Measurements from ENCODE around the gene TMEM120B. TPM values are rescaled to one million over a fixed set of nuclear protein-coding genes. Genes with fewer than 3 reads are reported as not detected.

Gene TMEM120B
- total RNA-seq, 1 experiment from 2014 or later, result 20.5 TPM

DNA sequence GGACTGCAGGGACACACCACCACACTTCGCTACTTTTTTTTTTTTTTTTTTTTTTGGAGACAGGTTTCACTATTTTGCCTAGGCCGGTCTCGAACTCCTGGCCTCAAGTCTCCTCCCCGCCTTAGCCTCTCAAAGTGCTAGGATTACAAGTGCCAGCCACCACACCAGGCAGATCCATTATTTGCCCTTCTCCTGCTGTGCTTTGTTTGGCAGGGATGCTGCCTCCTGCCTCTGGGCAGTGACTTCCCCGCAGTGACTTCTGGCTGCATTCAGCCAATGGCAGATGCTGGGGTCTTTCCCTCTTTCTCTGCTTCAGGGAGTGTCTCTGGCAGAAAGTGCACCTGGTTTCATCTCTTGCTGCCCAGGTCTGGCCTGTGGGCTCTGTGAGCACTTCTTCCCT is 36.4 kb upstream of the TMEM120B start (continued):
- no peak for TF ChIP-seq SP1 (IDR thresholded peaks at IDR 0.05; ENCODE audit: low read depth)
- no peak for TF ChIP-seq ZNF274 (IDR thresholded peaks at IDR 0.05; ENCODE audit: low read depth, low read length)
- no peak for TF ChIP-seq CBX3 (IDR thresholded peaks at IDR 0.05; ENCODE audit: low read depth)
- no peak for TF ChIP-seq JUND (IDR thresholded peaks at IDR 0.05)

DNA sequence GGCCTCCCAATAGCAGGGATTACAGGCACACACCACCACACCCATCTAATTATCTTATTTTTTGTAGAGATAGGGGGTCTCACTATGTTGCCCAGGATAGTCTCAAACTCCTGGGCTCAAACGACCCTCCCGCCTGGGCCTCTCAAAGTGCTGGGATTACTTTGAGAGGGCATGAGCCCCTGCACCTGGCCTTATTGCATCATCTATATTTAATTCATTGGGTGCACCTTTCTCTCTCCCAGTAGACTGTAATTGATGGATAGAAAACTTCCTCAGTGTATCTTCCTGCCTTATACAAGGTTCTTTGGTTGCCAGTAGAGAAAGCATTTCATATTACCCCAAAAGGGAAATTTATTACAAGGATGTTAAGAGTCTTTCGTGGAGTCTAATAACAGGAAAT is 34.2 kb upstream of the TMEM120B start:
- H3K4me3 ChIP-seq (replicated peaks in 1 of 2; ENCODE audit: low read depth in 1 of 2, low read length in 2 of 2), result no peak overlapping the region
- DNase-seq (ENCODE audit: low read depth, low spot score), result no peak
- peaks cover under 1 to 5% of the 10 kb centered on the region in 2 experiments; a peak in 3 of 4 replicates for H3K4me1 ChIP-seq (ENCODE audit: control insufficient read depth in 1 of 2, insufficient read depth in 2 of 2, low read length in 2 of 2)
- no peak overlapping the region for H3K9ac ChIP-seq (ENCODE audit: low read length)
- no peak for TF ChIP-seq CEBPB (IDR thresholded peaks at IDR 0.05; ENCODE audit: low read depth)
- TF ChIP-seq POLR2AphosphoS5 (IDR thresholded peaks at IDR 0.05; ENCODE audit: low read depth, low read length), result no peak
- TF ChIP-seq CBX3 (IDR thresholded peaks at IDR 0.05; ENCODE audit: low read depth), result no peak
- TF ChIP-seq, protein P1, sequence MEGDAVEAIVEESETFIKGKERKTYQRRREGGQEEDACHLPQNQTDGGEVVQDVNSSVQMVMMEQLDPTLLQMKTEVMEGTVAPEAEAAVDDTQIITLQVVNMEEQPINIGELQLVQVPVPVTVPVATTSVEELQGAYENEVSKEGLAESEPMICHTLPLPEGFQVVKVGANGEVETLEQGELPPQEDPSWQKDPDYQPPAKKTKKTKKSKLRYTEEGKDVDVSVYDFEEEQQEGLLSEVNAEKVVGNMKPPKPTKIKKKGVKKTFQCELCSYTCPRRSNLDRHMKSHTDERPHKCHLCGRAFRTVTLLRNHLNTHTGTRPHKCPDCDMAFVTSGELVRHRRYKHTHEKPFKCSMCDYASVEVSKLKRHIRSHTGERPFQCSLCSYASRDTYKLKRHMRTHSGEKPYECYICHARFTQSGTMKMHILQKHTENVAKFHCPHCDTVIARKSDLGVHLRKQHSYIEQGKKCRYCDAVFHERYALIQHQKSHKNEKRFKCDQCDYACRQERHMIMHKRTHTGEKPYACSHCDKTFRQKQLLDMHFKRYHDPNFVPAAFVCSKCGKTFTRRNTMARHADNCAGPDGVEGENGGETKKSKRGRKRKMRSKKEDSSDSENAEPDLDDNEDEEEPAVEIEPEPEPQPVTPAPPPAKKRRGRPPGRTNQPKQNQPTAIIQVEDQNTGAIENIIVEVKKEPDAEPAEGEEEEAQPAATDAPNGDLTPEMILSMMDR (IDR thresholded peaks at IDR 0.05 in 2 of 3, conservative IDR thresholded peaks at IDR 0.05 in 1 of 3; ENCODE audit: borderline replicate concordance in 1 of 3, insufficient read depth in 1 of 3, low read depth in 2 of 3, low read length in 2 of 3), result no peak
- no peak for TF ChIP-seq RAD21 (IDR thresholded peaks at IDR 0.05; ENCODE audit: low read depth)
- TF ChIP-seq SRF (IDR thresholded peaks at IDR 0.05; ENCODE audit: low read depth), result no peak
- no peak for TF ChIP-seq JUND (IDR thresholded peaks at IDR 0.05)
- no peak for TF ChIP-seq ELF1 (IDR thresholded peaks at IDR 0.05; ENCODE audit: borderline replicate concordance, low read depth)
- TF ChIP-seq, protein P2, sequence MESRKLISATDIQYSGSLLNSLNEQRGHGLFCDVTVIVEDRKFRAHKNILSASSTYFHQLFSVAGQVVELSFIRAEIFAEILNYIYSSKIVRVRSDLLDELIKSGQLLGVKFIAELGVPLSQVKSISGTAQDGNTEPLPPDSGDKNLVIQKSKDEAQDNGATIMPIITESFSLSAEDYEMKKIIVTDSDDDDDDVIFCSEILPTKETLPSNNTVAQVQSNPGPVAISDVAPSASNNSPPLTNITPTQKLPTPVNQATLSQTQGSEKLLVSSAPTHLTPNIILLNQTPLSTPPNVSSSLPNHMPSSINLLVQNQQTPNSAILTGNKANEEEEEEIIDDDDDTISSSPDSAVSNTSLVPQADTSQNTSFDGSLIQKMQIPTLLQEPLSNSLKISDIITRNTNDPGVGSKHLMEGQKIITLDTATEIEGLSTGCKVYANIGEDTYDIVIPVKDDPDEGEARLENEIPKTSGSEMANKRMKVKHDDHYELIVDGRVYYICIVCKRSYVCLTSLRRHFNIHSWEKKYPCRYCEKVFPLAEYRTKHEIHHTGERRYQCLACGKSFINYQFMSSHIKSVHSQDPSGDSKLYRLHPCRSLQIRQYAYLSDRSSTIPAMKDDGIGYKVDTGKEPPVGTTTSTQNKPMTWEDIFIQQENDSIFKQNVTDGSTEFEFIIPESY (IDR thresholded peaks at IDR 0.05; ENCODE audit: extremely low read depth, insufficient replicate concordance, low read length), result no peak
- TF ChIP-seq, protein P3, sequence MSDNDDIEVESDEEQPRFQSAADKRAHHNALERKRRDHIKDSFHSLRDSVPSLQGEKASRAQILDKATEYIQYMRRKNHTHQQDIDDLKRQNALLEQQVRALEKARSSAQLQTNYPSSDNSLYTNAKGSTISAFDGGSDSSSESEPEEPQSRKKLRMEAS (IDR thresholded peaks at IDR 0.05), result no peak
- no peak for TF ChIP-seq ZFX (IDR thresholded peaks at IDR 0.05)
- TF ChIP-seq SIN3A (IDR thresholded peaks at IDR 0.05; ENCODE audit: low read depth), result no peak
- no peak for TF ChIP-seq ZNF274 (IDR thresholded peaks at IDR 0.05; ENCODE audit: low read depth, low read length)
- no peak for TF ChIP-seq POLR2A (IDR thresholded peaks at IDR 0.05; ENCODE audit: borderline replicate concordance, extremely low read depth, insufficient read depth, insufficient read length)
- TF ChIP-seq TCF7L2 (IDR thresholded peaks at IDR 0.05; ENCODE audit: borderline replicate concordance, extremely low read depth, insufficient read depth, insufficient read length), result no peak
- TF ChIP-seq EZH2 (IDR thresholded peaks at IDR 0.05), result no peak
- TF ChIP-seq, protein P4, sequence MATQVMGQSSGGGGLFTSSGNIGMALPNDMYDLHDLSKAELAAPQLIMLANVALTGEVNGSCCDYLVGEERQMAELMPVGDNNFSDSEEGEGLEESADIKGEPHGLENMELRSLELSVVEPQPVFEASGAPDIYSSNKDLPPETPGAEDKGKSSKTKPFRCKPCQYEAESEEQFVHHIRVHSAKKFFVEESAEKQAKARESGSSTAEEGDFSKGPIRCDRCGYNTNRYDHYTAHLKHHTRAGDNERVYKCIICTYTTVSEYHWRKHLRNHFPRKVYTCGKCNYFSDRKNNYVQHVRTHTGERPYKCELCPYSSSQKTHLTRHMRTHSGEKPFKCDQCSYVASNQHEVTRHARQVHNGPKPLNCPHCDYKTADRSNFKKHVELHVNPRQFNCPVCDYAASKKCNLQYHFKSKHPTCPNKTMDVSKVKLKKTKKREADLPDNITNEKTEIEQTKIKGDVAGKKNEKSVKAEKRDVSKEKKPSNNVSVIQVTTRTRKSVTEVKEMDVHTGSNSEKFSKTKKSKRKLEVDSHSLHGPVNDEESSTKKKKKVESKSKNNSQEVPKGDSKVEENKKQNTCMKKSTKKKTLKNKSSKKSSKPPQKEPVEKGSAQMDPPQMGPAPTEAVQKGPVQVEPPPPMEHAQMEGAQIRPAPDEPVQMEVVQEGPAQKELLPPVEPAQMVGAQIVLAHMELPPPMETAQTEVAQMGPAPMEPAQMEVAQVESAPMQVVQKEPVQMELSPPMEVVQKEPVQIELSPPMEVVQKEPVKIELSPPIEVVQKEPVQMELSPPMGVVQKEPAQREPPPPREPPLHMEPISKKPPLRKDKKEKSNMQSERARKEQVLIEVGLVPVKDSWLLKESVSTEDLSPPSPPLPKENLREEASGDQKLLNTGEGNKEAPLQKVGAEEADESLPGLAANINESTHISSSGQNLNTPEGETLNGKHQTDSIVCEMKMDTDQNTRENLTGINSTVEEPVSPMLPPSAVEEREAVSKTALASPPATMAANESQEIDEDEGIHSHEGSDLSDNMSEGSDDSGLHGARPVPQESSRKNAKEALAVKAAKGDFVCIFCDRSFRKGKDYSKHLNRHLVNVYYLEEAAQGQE (IDR thresholded peaks at IDR 0.05; ENCODE audit: low read depth), result no peak
- no peak overlapping the region for H3K4me2 ChIP-seq (ENCODE audit: low read length)
- CTCF ChIA-PET, result interaction anchor here (5.6 kb wide), 1 partner anchor 126 kb away, joined by 50 read pairs; no protein-coding TSS in a partner anchor
- no peak overlapping the region for H2AFZ ChIP-seq (ENCODE audit: low read depth, low read length, poor library complexity, severe bottlenecking)
- no peaks in the 10 kb centered on the region for H3K9me3 ChIP-seq (ENCODE audit: control insufficient read depth in 1 of 2, insufficient read depth in 1 of 2, low read depth in 1 of 2, low read length in 2 of 2)
- POLR2A ChIA-PET, result no interaction called here
- intact Hi-C loops (cut with micrococcal nuclease), result no loop called here
- no TSS peak for BruUV-seq (replicated peaks)
- no peak overlapping the region for H3K27ac ChIP-seq (ENCODE audit: low read depth, low read length)
- ATAC-seq, result no peak
- H3K27me3 ChIP-seq (ENCODE audit: insufficient read depth, low read length), result no peaks in the 10 kb centered on the region
- no peaks in the 10 kb centered on the region for H4K20me1 ChIP-seq (ENCODE audit: insufficient read depth)
- H3K9me2 ChIP-seq (ENCODE audit: insufficient read depth), result no peaks in the 10 kb centered on the region
- RAD21 ChIA-PET (ENCODE audit: low non-redundant PET in 1 of 2, low total read pairs in 2 of 2, uncharacterized antibody in 2 of 2, unreplicated experiment in 2 of 2), result no interaction called here
- no peaks in the 10 kb centered on the region for H3K79me2 ChIP-seq (ENCODE audit: insufficient read depth, low read length)
- no peaks in the 10 kb centered on the region for H3K36me3 ChIP-seq (ENCODE audit: control insufficient read depth in 1 of 2, insufficient read depth in 2 of 2, low read length in 2 of 2)

All from HCT116 (cell line).